PFSK-1 (cell line): Measurements from ENCODE around the gene PTPRK.

ENCODE experiments used
- FOXP2 ChIP-seq: optimal IDR thresholded peaks from 2 replicates; pipeline ENCODE3; 2011; ENCODE audit warnings: borderline replicate concordance, control low read depth, inconsistent platforms; ENCODE audit not compliant: insufficient read depth; ENCODE audit errors: extremely low read length, extremely low read depth
- POLR2AphosphoS5 ChIP-seq: IDR thresholded peaks from 2 replicates; pipeline ENCODE4 v1.6.1; 2012; ENCODE audit warnings: low read depth, mild to moderate bottlenecking, control low read depth, low read length, moderate library complexity
- REST ChIP-seq, 2 experiments: IDR thresholded peaks; 2 replicates each; pipeline versions ENCODE4 v1.6.1 to v1.8.0; 2011 to 2012; ENCODE audit warnings: low read depth in 2 of 2, low read length in 2 of 2, control low read depth in 1 of 2, inconsistent platforms in 1 of 2, mild to moderate bottlenecking in 1 of 2, moderate library complexity in 1 of 2; ENCODE audit not compliant: insufficient read depth in 1 of 2
- SIN3A ChIP-seq: IDR thresholded peaks from 2 replicates; pipeline ENCODE4 v1.6.1; 2012; ENCODE audit warnings: mild to moderate bottlenecking, low read length, moderate library complexity, borderline replicate concordance; ENCODE audit not compliant: insufficient read depth
- TAF1 ChIP-seq: IDR thresholded peaks from 2 replicates; pipeline ENCODE4 v1.6.1; 2012; ENCODE audit warnings: low read length, control low read depth, borderline replicate concordance; ENCODE audit not compliant: insufficient read depth

PTPRK gene

GRCh38 chr6:128515550-128516513 is 4.6 kb downstream of the PTPRK start:
- TF ChIP-seq POLR2AphosphoS5: no peak

- TF ChIP-seq TAF1 (no peak), FOXP2 (no peak)
Observed at GRCh38 chr6:128513878-128514277, 6.5 kb downstream of the PTPRK start.

GRCh38 chr6:128512296-128512695 is 8.1 kb downstream of the PTPRK start:
- TF ChIP-seq FOXP2 (no peak), POLR2AphosphoS5 (no peak), TAF1 (no peak), SIN3A (no peak), REST (IDR thresholded peaks at IDR 0.05; ENCODE audit: insufficient read depth in 1 of 2, low read depth in 2 of 2, low read length in 2 of 2) (no peak)

GRCh38 chr6:128511506-128511905 is 8.9 kb downstream of the PTPRK start:
- no peak for TF ChIP-seq POLR2AphosphoS5
- no peak for TF ChIP-seq REST (IDR thresholded peaks at IDR 0.05; ENCODE audit: insufficient read depth in 1 of 2, low read depth in 2 of 2, low read length in 2 of 2)
- no peak for TF ChIP-seq FOXP2
- TF ChIP-seq SIN3A: no peak
- TF ChIP-seq TAF1: no peak

- TF ChIP-seq REST (IDR thresholded peaks at IDR 0.05; ENCODE audit: insufficient read depth in 1 of 2, low read depth in 2 of 2, low read length in 2 of 2) (no peak), FOXP2 (no peak), POLR2AphosphoS5 (no peak), TAF1 (no peak), SIN3A (no peak)
Observed at GRCh38 chr6:128509709-128510108, 10.7 kb downstream of the PTPRK start.

GRCh38 chr6:128508588-128509296 is 11.7 kb downstream of the PTPRK start:
- no peak for TF ChIP-seq REST (IDR thresholded peaks at IDR 0.05; ENCODE audit: insufficient read depth in 1 of 2, low read depth in 2 of 2, low read length in 2 of 2)
- no peak for TF ChIP-seq FOXP2
- no peak for TF ChIP-seq SIN3A
- no peak for TF ChIP-seq POLR2AphosphoS5
- TF ChIP-seq TAF1: no peak
